HEK293T (cell line): ENCODE measurements around the gene TRIM72.

Experiments
- FOXK2 ChIP-seq: fragments of 450-650 bp; IDR thresholded peaks from 2 replicates; pipeline ENCODE4 v1.6.1; 2016; ENCODE audit warnings: mild to moderate bottlenecking
- FOXM1 ChIP-seq: fragments of 450-650 bp; IDR thresholded peaks from 2 replicates; pipeline ENCODE4 v1.6.1; 2017; ENCODE audit warnings: mild to moderate bottlenecking, borderline replicate concordance
- NFRKB ChIP-seq: fragments of 450-650 bp; IDR thresholded peaks from 2 replicates; pipeline ENCODE4 v1.6.1; 2016; ENCODE audit warnings: mild to moderate bottlenecking, moderate library complexity
- SP1 ChIP-seq: fragments of 450-650 bp; IDR thresholded peaks from 2 replicates; pipeline ENCODE4 v1.6.1; 2017
- SUZ12 ChIP-seq: fragments of 450-650 bp; IDR thresholded peaks from 2 replicates; pipeline ENCODE4 v1.6.1; 2016; ENCODE audit warnings: mild to moderate bottlenecking

- TF ChIP-seq FOXM1: no peak
- no peak for TF ChIP-seq FOXK2
- TF ChIP-seq SUZ12: no peak
- no peak for TF ChIP-seq SP1
- no peak for TF ChIP-seq NFRKB
Observed at GRCh38 chr16:31196324-31197088, 17.4 kb upstream of the TRIM72 start.
